ENCODE results near the gene OR9I1.

OR9I1 gene

GRCh38 chr11:58125469-58125868, at the start of gene OR9I1:
TSS of gene OR9I1 (minus strand) at chr11:58125530. CDS start at chr11:58119444, 6,086 bp downstream.
- no peak for DNase-seq (ENCODE audit: low spot score)

GRCh38 chr11:58165504-58166106, 40.3 kb upstream of the OR9I1 start:
- DNase-seq (ENCODE audit: low spot score), result no peak

GRCh38 chr11:58164990-58165389, 39.7 kb upstream of the OR9I1 start:
- no peak for DNase-seq (ENCODE audit: low spot score)

- no peak for DNase-seq (ENCODE audit: low spot score)
Measured at GRCh38 chr11:58164389-58164788, 39.1 kb upstream of the OR9I1 start.

GRCh38 chr11:58152781-58153180, 27.5 kb upstream of the OR9I1 start:
- DNase-seq (ENCODE audit: low spot score), result no peak

GRCh38 chr11:58142761-58143160, 17.4 kb upstream of the OR9I1 start:
- DNase-seq (ENCODE audit: low spot score), result no peak

- no peak for DNase-seq (ENCODE audit: low spot score)
Measured at GRCh38 chr11:58135171-58135570, 9.8 kb upstream of the OR9I1 start.

- DNase-seq (ENCODE audit: low spot score), result no peak
Measured at GRCh38 chr11:58134151-58134550, 8.8 kb upstream of the OR9I1 start.

- DNase-seq (ENCODE audit: low spot score), result no peak
Measured at GRCh38 chr11:58133309-58134076, 8.2 kb upstream of the OR9I1 start.

GRCh38 chr11:58127350-58127749, 2.0 kb upstream of the OR9I1 start:
- no peak for DNase-seq (ENCODE audit: low spot score)

GRCh38 chr11:58121096-58121495, 4.2 kb downstream of the OR9I1 start:
- no peak for DNase-seq (ENCODE audit: low spot score)

GRCh38 chr11:58097437-58097836, 27.9 kb downstream of the OR9I1 start:
- DNase-seq (ENCODE audit: low spot score), result no peak

- no peak for DNase-seq (ENCODE audit: low spot score)
Measured at GRCh38 chr11:58086528-58086927, 38.8 kb downstream of the OR9I1 start.

- no peak for DNase-seq (ENCODE audit: low spot score)
Measured at GRCh38 chr11:58075781-58076180, 49.5 kb downstream of the OR9I1 start.

- no peak for DNase-seq (ENCODE audit: low spot score)
Measured at GRCh38 chr11:58070585-58070984, 54.7 kb downstream of the OR9I1 start.

GRCh38 chr11:58068655-58069054, 56.7 kb downstream of the OR9I1 start:
- no peak for DNase-seq (ENCODE audit: low spot score)

GRCh38 chr11:58067685-58068084, 57.6 kb downstream of the OR9I1 start:
- DNase-seq (ENCODE audit: low spot score), result no peak
